ENCODE results near the gene FAM180A.

Gene FAM180A

GRCh38 chr7:135772639-135773222 is 24.1 kb upstream of the FAM180A start:
- no peak for DNase-seq (ENCODE audit: low read depth)
- no peak overlapping the region for H3K4me3 ChIP-seq (ENCODE audit: low read depth, low read length)

- peak; percentile 83 for DNase-seq (ENCODE audit: low read depth)
- no peak overlapping the region for H3K4me3 ChIP-seq (ENCODE audit: low read depth, low read length)
These were observed 23.5 kb upstream of the FAM180A start for GRCh38 chr7:135771961-135772638.

DNA sequence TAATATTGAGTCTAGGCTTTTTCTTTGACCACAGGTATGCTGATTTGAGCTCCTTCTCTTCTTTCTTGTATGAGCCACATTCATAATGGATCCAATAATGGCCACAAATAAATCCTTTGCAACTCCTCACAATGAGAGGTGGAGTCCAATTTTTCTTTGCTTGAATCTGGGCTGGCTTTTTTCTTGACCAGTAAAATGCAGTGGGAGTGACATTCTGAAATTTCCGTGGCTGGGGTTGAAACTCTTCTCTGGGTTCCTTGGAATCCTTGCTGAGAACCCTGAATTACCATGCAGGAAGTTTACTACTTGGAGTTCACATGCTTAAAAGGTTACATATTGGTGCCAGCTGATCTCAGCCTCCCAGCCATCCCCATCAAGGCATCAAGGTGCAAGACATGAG is 22.4 kb upstream of the FAM180A start:
- H3K4me3 ChIP-seq (ENCODE audit: low read depth, low read length) = no peak overlapping the region
- no peak for DNase-seq (ENCODE audit: low read depth)

DNA sequence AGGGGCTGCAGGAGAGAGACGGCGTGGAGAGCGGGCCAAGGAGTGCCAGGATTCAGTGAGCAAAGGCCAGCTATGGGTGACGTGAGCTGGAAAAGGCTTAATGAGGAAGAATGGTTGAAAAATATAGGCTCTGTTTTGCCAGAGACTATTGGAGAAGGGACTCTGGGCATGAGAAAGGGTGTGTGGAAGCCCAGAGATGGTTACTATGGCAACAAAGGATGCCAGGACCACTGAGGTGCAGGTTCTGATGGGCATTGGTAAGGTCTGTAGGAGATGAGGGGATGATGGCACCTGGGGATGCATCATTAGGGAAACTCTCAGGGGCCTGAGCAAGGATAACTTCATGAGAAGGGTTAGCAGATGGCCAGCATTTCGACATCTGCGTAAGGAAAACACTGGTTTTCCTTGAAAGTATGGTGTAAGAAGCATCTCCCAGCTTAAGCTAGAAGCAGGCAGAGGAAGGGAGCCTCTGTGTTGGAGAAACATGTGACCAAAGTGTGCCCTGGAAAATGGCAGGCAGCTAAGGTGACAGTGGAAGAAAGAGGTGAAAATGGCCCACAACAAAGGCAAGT is 21.6 kb upstream of the FAM180A start:
- H3K4me3 ChIP-seq (ENCODE audit: low read depth, low read length) = no peak overlapping the region
- peak; percentile 67 for DNase-seq (ENCODE audit: low read depth)

GRCh38 chr7:135769005-135769802 is 20.6 kb upstream of the FAM180A start:
- no peak for DNase-seq (ENCODE audit: low read depth)
- no peak overlapping the region for H3K4me3 ChIP-seq (ENCODE audit: low read depth, low read length)

DNA sequence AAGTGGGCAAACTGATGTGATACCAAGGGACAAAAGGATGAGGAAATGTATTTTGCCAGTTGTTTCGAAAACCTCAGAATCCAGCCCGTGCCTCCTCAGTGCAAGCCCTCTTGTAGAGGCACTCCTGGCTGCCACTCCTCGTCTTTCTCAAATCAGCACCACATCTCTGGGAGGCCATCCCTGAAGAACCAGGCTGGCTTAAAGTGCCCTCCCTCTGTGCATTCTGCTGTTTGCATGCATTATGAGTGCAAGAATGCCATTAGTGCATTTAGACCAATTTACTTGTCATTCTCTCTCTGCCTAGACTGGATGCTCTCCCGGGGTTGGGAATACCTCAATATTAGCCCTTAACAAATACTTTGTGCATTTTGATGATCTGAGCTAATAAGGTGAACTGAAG is 19.9 kb upstream of the FAM180A start:
- no peak for DNase-seq (ENCODE audit: low read depth)
- no peak overlapping the region for H3K4me3 ChIP-seq (ENCODE audit: low read depth, low read length)

- H3K4me3 ChIP-seq (ENCODE audit: low read depth, low read length) = no peak overlapping the region
- no peak for DNase-seq (ENCODE audit: low read depth)
These were observed 19.5 kb upstream of the FAM180A start for GRCh38 chr7:135768064-135768463.

DNA sequence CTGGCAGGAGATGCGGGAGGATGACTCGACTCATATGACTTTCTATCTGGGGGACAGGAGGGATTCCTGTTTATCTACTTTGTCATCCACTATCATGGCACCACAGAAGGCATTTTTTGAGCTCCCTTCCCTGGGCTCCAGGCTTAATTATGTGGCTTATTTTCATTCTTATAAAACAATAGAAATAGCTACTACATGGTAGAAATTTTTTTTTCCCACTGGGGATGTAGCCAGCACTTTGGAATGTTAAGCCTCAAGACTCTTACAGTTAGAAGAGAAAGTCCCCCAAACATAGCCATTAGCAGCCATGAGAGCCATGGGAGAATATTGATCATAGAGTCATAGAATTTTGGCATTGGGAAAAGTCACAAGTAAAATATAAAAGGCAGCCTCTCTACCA is 14.6 kb upstream of the FAM180A start:
- DNase-seq (ENCODE audit: low read depth) = no peak
- no peak overlapping the region for H3K4me3 ChIP-seq (ENCODE audit: low read depth, low read length)

GRCh38 chr7:135761751-135762488 is 13.3 kb upstream of the FAM180A start:
- H3K4me3 ChIP-seq (ENCODE audit: low read depth, low read length) = no peak overlapping the region
- DNase-seq (ENCODE audit: low read depth) = no peak

- no peak overlapping the region for H3K4me3 ChIP-seq (ENCODE audit: low read depth, low read length)
- no peak for DNase-seq (ENCODE audit: low read depth)
These were observed 10.9 kb upstream of the FAM180A start for GRCh38 chr7:135759532-135759931.

- H3K4me3 ChIP-seq (ENCODE audit: low read depth, low read length) = no peak overlapping the region
- no peak for DNase-seq (ENCODE audit: low read depth)
These were observed 9.9 kb upstream of the FAM180A start for GRCh38 chr7:135758531-135758932.

DNA sequence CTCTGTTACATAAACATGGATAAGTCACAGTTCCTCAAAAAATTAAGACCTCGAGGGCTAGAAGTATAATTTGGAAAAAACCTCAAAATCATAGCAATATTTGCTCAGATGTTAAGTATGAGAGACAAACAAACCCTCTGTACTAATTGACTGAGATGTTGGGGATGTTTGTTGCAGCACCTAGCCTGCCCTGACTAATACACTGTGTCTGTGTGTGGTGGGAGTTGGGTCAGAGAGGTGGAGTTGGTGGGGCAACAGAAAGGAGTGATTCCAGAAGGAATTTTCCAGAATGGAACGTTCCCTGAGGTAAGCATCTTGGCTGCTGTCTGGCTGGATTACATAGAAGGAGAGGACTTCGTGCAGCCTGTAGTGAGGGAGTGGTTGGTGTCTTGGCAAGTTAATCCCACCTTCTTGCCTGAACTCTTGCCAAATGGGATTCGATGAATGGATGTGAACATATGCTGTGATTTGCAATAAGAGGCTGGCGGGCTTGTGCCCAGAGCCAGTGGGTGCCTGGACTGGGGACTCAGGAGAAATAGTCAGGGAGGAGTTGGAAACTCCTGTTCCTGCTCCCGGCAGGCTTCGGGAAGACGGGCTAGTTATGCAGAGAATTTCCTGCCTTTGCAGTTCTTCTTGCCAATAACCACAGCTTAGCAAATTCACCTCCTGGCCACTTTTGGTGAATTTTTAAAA is 9.3 kb upstream of the FAM180A start:
- no peak for DNase-seq (ENCODE audit: low read depth)
- no peak overlapping the region for H3K4me3 ChIP-seq (ENCODE audit: low read depth, low read length)

- no peak for DNase-seq (ENCODE audit: low read depth)
- H3K4me3 ChIP-seq (ENCODE audit: low read depth, low read length) = no peak overlapping the region
These were observed 7.6 kb upstream of the FAM180A start for GRCh38 chr7:135756191-135756590.

DNA sequence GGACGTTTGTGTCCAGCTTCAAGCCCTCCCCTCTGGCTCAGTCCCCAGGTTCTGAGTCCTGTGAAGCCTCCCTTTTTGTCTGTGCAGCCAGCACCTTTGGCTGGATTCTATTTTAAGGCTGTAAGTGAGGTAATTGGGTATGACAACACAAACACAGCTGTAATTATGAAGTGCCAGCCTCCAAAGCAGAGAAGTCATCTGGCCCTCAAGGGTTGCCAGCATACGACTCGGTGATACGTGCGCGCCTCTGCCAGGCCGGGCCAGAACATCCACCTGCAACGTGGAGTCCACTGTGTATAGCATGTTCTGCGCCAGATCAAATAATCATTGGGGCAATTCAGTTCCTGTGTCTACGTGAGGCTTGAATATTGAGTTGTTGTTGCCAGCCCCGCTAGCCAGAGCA is 6.7 kb upstream of the FAM180A start:
- no peak overlapping the region for H3K4me3 ChIP-seq (ENCODE audit: low read depth, low read length)
- DNase-seq (ENCODE audit: low read depth) = no peak

DNA sequence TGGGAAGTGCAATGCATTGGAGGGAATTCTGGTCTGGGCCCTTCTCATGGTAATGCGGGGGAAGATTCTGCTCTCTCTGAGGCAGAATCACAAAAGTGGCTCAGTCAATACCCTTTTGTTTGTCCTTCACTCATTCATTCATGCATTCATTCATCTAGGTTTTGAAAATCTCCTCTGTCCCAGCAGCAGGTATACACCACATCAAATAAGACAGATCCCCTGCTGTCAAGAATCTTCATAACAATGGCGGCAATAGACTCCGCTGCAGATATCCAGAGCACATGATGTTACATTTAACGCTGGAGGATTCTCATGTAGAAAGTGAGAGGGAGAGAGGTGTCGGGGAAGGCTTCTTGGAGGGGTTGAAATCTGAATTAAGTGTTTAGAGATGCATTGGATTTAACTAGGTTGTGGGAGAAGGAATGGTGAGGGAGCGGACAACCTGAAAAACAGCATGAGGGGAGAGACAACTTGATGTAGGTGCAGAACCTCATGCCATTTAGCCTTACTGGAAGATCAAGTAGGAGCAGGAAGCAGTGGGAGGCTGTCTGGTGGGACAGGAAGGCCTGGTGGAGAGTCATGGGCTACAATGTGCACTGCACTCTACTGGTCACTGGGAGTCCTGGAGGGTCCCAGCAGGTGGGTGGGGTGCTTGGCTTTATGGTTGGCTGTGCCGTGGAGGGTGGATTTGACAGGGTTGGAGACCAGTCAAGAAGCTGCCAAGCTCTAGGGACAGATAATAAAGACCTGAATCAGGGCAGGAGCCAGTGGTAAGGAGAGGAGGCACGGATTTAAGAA is 5.2 kb upstream of the FAM180A start:
- no peak for DNase-seq (ENCODE audit: low read depth)

DNA sequence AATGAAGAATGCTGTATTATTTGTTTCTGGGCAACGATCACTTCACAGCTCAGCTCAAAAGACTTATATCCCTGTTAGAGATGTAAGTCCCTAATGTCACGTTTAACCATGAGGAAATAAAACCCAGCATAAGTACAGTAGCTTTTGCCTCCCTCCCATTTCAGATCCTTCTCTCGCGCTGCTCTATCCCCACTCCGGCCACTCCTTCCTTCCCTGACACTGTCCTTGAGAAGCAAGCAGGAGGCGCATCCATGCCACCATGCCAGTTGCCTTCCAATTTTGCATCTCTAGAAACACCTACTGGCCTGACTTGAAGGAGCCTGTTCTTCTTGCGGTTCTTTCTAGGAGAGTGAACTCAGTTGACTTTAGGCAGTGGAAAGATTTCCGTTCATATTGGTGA is 1.2 kb downstream of the FAM180A start:
- H3K4me3 ChIP-seq (ENCODE audit: low read depth, low read length) = no peak overlapping the region
- DNase-seq (ENCODE audit: low read depth) = no peak

More for the DNA sequence above, 5.2 kb upstream of the FAM180A start:
- H3K4me3 ChIP-seq (ENCODE audit: low read depth, low read length) = no peak overlapping the region

- H3K4me3 ChIP-seq (ENCODE audit: low read depth, low read length) = no peak overlapping the region
- peak; percentile 83 for DNase-seq (ENCODE audit: low read depth)
These were observed 2.8 kb downstream of the FAM180A start for GRCh38 chr7:135745703-135746312.

Data from skeletal muscle cell (primary cell).